Measurements from ENCODE around the gene AKR1C4.
A peak's percentile ranks its signal among the peaks of the same experiment; 100 is the strongest.
"Not testable (repeated sequence)": the region's sequence is repeated elsewhere in the genome, so short reads cannot be mapped to it uniquely, and the experiment has no call there.

AKR1C4 gene

DNA sequence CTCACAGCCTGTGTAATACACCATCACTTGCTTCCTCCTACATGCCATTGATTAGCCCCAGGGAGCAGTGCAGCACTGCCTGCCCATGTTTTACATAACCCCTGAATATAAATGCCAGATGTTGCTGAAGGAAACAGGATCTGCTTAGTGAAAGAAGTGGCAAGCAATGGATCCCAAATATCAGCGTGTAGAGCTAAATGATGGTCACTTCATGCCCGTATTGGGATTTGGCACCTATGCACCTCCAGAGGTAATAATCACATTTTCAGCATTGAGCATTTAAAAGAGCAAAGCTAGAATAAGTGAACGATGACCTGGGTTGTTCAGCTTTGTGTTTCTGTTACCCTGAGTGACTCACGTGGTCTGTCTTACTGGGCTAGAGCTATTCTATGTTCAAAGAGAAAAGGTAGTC, at the start of gene AKR1C4:
Gene AKR1C4, plus strand, starts transcription at position 136 of the 412 bp plus-strand sequence. Its CDS starts 31 bp downstream, at position 167.
- no peak for DNase-seq

- DNase-seq = no peak
These were observed 49.8 kb upstream of the AKR1C4 start for GRCh38 chr10:5146920-5147254.

DNA sequence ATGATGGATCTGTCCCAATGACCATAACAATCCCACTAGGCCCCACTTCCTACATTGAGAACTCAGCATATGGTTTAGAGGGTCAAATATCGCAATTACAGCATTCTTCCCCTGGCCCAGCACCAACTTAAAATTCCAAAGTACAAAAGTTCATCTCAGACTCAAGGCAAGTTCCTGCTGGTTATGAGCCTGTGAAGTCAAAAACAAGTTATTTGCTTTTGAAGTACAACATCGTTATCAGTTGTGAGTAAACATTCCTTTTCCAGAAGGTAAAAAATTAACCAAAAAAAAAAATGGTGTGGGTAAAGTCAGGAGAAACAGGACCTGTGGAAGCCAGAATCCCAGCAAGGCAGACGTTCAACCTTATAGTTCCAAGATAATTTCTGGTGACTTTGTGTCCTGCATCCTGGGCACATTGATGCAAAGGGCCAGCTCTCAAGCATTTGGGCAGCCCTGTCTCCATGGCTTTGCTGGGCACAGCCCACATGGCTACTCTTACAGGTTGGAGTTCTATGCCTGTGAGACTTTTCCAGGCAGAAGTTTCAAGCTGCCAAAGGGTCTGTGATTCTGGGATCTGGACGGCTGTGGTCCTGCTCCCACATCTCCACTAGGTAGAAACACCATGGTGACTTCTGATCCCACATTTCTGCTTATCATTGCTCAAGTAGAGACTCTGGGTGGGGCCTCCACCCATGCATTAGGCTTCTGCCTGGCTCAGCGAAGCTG, 49.2 kb upstream of the AKR1C4 start:
- no peak for DNase-seq

- no peak for DNase-seq
These were observed 48.5 kb upstream of the AKR1C4 start for GRCh38 chr10:5147981-5148677.

GRCh38 chr10:5148678-5149032, 48.0 kb upstream of the AKR1C4 start:
- DNase-seq = no peak

DNA sequence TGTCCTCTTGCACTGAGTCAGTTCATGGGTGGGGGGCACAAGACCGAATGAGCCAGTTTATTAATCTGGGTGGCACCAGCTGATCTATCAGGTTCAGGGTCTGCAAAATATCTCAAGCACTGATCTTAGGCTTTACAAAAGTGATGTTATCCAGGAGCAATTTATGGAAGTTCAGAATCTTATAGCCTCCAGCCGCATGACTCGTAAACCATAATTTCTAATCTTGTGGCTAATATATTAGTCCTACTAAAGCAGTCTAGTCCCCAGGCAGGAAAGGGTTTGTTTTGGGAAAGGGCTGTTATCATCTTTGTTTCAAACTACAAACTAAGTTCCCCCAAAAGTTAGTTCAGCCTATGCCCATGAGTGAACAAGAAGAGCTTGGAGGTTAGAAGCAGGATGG, 45.6 kb upstream of the AKR1C4 start:
- DNase-seq = no peak

GRCh38 chr10:5155951-5156350, 40.7 kb upstream of the AKR1C4 start:
- DNase-seq = no peak

DNA sequence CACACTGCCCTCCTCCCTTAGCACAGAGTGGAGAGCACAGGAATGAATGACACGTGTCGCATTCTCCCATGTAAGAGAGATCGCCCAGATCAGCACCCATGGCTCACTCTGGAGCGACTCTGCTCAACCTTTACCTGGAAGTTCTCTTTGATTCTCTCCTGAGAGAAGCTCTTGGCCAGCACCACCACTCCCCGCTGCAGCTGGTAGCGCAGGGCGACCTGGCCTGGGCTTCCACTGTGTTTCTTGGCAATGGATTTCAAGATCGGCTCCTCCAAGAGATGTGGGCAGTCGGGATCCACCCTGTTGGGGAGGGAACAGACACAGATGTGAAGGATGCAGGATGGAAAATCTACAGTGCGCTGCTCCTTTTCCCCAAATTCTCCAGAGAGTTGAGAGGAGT, 39.1 kb upstream of the AKR1C4 start:
- DNase-seq = no peak

DNA sequence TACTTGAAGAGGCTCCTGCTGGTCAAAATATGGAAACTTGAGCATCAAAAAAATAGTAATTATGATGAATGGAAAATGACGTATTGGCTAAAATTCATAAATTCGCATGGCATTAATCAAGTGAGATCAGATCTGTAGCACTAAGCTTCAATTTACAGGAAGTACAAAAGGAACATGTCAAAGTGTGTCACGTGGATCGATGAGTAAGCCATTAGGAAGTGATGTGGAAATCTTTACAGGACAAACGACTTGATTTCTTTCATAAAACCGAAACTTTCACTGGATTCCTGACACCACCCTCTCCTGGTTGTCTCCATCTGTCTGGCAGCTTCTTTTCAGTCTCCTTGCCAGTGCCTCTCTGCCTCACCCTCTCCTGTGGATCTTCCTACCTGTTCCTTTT, 37.5 kb upstream of the AKR1C4 start:
- no peak for DNase-seq

DNA sequence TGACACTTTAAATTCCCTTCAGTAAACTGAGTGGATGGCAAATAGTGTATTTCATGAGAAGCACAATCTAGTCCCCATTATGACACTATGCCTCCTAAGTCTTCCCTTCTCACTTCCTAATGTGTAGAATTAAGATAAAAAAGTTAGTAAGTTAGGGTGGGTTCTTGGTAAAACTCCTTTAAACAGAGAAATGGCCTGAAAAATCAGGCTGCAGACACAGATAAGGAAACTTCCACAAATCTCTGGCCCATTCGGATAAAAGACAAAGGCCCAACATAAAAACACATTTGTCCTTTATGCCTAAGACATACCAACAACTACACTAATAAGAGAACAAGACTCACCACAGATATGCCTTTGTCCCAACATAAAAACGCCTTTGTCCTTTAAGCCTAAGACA, 33.1 kb upstream of the AKR1C4 start:
- DNase-seq = peak; percentile 90

DNA sequence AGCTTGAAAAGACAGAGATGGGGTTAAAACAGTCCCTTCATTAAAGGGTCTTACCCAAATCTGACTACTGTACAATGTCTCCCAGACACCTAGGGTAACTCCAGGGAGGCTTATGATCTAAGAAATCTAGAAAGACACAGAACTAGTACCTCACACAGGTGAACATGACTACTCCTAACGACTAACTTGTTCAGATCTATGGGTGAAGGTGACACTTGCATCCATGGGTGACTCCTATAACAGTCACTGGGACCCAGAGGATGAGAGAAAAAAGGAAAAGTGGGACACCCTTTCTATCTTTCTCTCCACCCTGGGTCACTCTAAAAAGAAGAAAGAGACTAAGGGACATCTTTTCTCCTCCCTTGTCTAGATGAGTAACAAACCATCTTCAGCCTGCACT, 30.9 kb upstream of the AKR1C4 start:
- DNase-seq = peak; percentile 67

DNA sequence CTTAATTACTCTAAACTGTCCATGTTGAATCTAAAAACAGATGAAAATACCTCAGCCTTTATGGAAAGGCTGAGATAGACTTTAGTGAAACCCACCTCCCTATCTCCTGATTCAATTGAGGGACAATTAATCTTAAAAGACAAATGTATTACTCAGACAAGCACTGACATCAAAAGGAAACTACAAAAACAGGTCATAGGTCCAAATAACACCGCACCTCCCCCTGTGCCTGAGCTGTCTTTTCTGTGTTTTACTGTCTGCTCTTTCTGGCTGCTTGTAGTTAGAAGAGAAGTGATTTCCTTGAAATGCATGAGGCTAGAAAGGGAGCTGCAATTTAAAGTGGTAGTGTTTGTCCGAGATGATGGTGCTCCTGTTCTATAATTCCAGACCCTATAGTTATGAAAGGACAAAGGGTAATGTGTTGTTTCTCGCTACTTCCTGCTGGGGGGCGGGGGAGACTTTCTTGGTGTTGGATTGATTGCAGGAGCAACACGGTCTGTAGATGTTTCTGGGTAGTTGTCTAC, 27.7 kb upstream of the AKR1C4 start:
- no peak for DNase-seq

DNA sequence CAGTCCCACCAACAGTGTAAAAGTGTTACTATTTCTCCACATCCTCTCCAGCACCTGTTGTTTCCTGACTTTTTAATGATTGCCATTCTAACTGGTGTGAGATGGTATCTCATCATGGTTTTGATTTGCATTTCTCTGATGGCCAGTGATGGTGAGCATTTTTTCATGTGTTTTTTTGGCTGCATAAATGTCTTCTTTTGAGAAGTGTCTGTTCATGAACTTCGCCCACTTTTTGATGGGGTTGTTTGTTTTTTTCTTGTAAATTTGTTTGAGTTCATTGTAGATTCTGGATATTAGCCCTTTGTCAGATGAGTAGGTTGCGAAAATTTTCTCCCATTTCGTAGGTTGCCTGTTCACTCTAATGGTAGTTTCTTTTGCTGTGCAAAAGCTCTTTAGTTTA, 21.1 kb upstream of the AKR1C4 start:
- not testable (repeated sequence) for DNase-seq

DNA sequence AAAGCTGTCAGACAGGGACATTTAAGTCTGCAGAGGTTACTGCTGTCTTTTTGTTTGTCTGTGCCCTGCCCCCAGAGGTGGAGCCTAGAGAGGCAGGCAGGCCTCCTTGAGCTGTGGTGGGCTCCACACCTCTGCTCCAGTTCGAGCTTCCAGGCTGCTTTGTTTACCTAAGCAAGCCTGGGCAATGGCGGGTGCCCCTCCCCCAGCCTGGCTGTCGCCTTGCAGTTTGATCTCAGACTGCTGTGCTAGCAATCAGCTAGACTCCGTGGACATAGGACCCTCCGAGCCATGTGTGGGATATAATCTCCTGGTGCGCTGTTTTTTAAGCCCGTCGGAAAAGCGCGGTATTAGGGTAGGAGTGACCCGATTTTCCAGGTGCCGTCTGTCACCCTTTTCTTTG, 16.1 kb upstream of the AKR1C4 start:
- DNase-seq = not testable (repeated sequence)

DNA sequence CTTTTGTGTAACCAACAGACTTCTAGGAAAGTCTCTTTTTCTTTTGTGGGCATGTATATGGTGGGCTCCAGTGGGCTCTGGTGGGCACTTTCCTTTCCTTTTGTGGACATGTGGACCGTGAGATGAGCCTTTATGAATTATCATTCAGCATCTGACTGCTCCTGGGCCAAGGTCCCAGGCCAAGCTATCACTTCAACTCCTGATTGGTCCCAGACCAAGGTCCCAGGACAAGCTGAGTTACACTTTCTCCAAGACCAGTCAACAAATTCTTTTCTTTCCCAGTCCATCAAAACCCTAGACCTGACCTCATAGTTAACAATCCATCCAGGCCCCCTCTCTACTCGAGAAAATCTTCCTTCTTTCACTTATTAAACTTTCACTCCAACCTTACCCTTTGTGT, 12.7 kb upstream of the AKR1C4 start:
- DNase-seq = no peak

DNA sequence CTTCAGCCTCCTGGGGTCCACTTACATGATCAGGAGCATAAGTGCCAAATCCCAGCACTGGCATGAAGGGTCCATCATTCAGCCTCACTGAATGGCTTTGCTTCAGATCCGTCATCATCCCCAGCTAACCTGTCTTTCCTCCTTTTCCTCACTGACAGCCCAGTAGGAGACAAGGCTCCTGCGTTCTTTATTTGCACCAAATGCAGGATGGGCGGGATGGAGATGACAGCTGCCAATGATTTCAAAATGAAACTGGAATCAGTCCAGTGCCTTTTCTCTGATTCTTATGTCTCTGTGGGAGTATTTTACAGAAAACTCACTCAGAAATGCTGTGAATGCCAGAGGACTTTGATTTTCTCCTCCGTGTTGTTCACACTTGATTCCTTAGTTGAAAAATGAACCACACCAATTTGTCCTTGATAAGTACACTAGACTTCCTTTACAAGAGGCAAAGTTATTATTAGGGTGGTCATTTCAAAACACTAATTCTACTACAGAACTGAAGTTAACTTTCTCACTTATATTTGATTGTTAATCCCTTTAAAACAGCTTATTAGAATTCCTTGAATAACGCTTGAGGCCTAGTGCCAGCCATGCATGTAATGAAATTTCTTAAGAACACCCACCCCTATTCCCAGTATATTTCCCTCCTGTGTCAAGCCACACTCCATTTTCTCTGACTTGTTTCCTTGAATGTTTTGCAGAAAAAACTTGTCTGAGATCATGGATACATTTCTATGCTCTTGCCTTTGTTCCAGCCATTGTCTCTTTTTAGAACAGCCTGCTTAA, 11.5 kb upstream of the AKR1C4 start, which contains the start of gene AKR1C8:
Gene AKR1C8, minus strand, starts transcription at position 164 of the 789 bp plus-strand sequence. Its CDS starts 46 bp downstream, at position 118.
- no peak for DNase-seq

- no peak for DNase-seq
These were observed 8.8 kb upstream of the AKR1C4 start for GRCh38 chr10:5187867-5188266.

DNA sequence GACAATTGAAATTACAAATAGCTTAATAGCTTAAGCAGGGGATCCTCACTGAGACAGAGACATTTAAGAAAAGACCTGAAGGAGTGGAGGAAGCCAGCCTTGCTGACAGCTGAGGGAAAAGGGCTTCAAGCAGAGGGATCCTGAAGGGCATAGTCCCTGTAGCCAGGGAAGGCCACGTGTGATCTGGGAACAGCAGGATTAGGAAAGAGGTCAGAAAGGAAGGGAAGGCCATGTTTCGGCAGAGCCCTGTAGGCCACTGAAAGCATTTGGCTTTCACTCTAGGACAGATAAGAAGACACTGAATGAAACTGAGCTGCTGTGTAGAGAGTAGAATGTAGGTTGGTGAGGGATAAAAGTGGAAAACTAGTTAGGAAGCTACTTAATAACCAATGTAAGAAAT, 8.3 kb upstream of the AKR1C4 start:
- no peak for DNase-seq

GRCh38 chr10:5194431-5194830, 2.2 kb upstream of the AKR1C4 start:
- DNase-seq = no peak

- no peak for DNase-seq
These were observed 786 bp upstream of the AKR1C4 start for GRCh38 chr10:5195727-5196374.

DNA sequence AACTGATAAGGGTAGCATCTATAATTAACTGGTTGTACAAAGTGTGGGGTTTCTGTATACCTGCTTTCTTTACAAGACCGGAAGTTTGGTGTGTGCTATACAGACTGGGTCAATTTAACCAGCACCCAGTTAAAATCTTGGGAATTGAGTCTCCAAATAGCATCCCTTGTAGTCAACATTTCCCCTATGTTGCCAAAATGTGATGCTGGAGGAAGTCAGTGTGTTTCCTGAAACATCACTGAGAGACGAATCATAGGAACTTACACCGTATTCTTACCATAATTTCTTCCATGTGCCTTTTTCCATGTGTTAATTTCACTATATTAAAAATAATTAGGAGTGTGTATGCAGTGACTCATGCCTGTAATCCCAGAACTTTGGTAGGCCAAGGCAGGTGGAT, 1.7 kb downstream of the AKR1C4 start:
- no peak for DNase-seq

GRCh38 chr10:5199398-5199797, 2.8 kb downstream of the AKR1C4 start:
- no peak for DNase-seq

- peak; percentile 38 for DNase-seq
These were observed 10.2 kb downstream of the AKR1C4 start for GRCh38 chr10:5206799-5207198.
